HEK293T (cell line): ENCODE data around the gene SLC41A3.

ENCODE experiments used
- ELF4 ChIP-seq: fragments of 450-650 bp; IDR thresholded peaks from 2 replicates; pipeline ENCODE4 v1.6.1; 2017; ENCODE audit warnings: antibody characterized with exemption
- FOXA1 ChIP-seq: fragments of 450-650 bp; IDR thresholded peaks from 2 replicates; pipeline ENCODE4 v1.6.1; 2016; ENCODE audit warnings: mild to moderate bottlenecking
- FOXK2 ChIP-seq: fragments of 450-650 bp; IDR thresholded peaks from 2 replicates; pipeline ENCODE4 v1.6.1; 2016; ENCODE audit warnings: mild to moderate bottlenecking
- FOXM1 ChIP-seq: fragments of 450-650 bp; IDR thresholded peaks from 2 replicates; pipeline ENCODE4 v1.6.1; 2017; ENCODE audit warnings: mild to moderate bottlenecking, borderline replicate concordance
- HDGF ChIP-seq: fragments of 450-650 bp; IDR thresholded peaks from 2 replicates; pipeline ENCODE4 v1.6.1; 2017; ENCODE audit warnings: antibody characterized with exemption, borderline replicate concordance

GRCh38 chr3:126031981-126032471 lies 51.9 kb downstream of the SLC41A3 start:
- TF ChIP-seq FOXA1 (no peak), HDGF (no peak), ELF4 (no peak), FOXM1 (no peak), FOXK2 (no peak)
